C4-2B (cell line): Measurements from ENCODE around the gene SRSF7.

Source experiments
- ZFX ChIP-seq: fragments of 450-650 bp; IDR thresholded peaks from 2 replicates; pipeline ENCODE4 v1.6.1; 2017
- TF ChIP-seq, protein P1 (sequence below): fragments of 450-650 bp; conservative IDR thresholded peaks from 2 replicates; pipeline ENCODE4 v1.5.1; 2017; ENCODE audit warnings: mild to moderate bottlenecking

DNA sequence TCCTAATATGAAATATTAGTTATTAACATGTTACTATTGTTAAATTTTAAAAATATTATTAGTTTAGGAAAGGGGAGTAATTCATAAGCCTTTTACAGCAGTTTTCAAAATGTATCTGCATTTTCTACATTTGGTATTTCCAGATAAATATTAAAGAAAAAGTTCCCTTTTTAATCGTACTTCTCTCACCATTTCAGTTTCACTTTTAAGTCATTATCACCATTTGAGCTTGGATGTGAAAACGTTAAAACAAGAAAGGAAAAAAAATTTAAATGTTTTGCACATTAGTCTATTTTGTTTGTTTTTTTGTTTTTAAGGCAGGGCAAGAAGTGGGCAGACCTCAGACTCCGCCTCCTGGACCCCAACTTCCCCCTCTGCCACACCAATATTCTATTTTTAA is 3.3 kb upstream of the SRSF7 start:
- TF ChIP-seq, protein P1, sequence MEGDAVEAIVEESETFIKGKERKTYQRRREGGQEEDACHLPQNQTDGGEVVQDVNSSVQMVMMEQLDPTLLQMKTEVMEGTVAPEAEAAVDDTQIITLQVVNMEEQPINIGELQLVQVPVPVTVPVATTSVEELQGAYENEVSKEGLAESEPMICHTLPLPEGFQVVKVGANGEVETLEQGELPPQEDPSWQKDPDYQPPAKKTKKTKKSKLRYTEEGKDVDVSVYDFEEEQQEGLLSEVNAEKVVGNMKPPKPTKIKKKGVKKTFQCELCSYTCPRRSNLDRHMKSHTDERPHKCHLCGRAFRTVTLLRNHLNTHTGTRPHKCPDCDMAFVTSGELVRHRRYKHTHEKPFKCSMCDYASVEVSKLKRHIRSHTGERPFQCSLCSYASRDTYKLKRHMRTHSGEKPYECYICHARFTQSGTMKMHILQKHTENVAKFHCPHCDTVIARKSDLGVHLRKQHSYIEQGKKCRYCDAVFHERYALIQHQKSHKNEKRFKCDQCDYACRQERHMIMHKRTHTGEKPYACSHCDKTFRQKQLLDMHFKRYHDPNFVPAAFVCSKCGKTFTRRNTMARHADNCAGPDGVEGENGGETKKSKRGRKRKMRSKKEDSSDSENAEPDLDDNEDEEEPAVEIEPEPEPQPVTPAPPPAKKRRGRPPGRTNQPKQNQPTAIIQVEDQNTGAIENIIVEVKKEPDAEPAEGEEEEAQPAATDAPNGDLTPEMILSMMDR = no peak
- no peak for TF ChIP-seq ZFX
